K562 (cell line): ENCODE measurements around the gene SLC39A7. TPM values are rescaled to one million over a fixed set of nuclear protein-coding genes. Genes with fewer than 3 reads are reported as not detected.

Experiments
- polyA plus RNA-seq, 8 experiments: library from polyadenylated mRNA; depleted of rRNA in 4 of 8; stranded (reverse) in 5 of 8; unstranded in 3 of 8; fragments of >200 nt; fragmentation: Nextera tagmentation in 2 of 8; fragmentation: Illumina TruSeq in 1 of 8; extraction: Ambion mirVana in 2 of 8; extraction: Trizol in 1 of 8; gene quantifications; 2 replicates each; pipeline versions ENCODE4 v1.2.1 to v1.2.3, GENCODE V29; 2011 to 2014; ENCODE audit warnings: inconsistent platforms in 1 of 8, missing spikeins in 1 of 8
- total RNA-seq, 7 experiments: library from RNA; depleted of rRNA in 6 of 7; stranded (reverse); fragments of >200 nt in 6 of 7; fragmentation: Illumina TruSeq in 2 of 7; extraction: Trizol in 2 of 7; gene quantifications; 2 replicates each; pipeline versions ENCODE4 v1.2.1 to v1.2.3, GENCODE V29; 2011 to 2021; ENCODE audit warnings: low replicate concordance in 1 of 7
- TF ChIP-seq, protein P1 (sequence below), 2 experiments: fragments of 450-650 bp; formaldehyde crosslinking in 1 of 2; IDR thresholded peaks; 2 replicates each; pipeline versions ENCODE4 v1.4.0 to v1.6.1; 2014 to 2020; ENCODE audit warnings: mild to moderate bottlenecking in 2 of 2, borderline replicate concordance in 1 of 2, low read depth in 1 of 2

The SLC39A7 gene
- total and polyA plus RNA-seq, 9 of the 15 experiments (the other 6 are each of a cell fraction or from before 2014, with no cell fraction given), result 21.7 to 169 (median 121) TPM

DNA sequence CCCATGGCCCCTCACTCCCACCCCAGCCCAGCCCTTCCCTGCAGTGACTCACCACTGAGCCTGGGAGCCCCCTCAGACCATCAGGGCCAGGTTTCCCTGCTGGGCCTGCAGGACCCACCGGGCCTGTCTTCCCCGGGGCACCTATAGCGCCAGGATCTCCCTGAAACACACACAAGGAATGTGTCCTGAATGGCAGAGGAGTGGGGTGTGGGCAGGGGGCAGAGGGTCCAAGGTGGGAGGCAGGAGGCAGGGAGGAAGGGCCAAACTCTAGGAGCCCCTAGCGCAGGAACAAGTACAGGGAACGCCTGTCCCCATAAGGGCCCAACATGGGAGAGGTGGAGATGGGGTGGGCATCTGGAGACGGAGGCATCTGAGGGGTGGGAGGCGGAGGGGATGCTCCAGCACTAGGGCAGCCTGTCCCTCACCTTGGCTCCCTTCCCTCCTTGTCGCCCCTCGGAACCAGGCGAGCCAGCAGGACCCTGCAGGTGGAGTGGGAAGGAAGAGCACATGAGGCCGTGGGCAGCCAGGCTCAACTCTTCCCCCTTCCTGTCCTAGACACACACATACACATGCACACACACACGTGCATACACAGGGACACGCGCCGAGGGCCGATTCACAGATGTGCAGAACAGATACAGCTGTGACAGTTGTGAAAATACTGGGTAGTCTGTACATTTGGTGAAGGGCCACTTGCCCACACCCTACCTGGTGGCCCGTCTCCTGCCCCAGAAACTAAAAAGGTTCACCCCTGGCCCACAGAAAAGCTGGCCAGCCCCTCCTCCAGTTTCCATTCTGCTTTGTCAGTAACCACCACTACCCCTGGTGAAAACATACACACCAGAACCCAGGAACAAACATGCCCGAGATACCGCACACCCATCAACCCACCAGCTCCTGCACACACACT lies 33.0 kb upstream of the SLC39A7 start (continued):
- TF ChIP-seq, protein P1, sequence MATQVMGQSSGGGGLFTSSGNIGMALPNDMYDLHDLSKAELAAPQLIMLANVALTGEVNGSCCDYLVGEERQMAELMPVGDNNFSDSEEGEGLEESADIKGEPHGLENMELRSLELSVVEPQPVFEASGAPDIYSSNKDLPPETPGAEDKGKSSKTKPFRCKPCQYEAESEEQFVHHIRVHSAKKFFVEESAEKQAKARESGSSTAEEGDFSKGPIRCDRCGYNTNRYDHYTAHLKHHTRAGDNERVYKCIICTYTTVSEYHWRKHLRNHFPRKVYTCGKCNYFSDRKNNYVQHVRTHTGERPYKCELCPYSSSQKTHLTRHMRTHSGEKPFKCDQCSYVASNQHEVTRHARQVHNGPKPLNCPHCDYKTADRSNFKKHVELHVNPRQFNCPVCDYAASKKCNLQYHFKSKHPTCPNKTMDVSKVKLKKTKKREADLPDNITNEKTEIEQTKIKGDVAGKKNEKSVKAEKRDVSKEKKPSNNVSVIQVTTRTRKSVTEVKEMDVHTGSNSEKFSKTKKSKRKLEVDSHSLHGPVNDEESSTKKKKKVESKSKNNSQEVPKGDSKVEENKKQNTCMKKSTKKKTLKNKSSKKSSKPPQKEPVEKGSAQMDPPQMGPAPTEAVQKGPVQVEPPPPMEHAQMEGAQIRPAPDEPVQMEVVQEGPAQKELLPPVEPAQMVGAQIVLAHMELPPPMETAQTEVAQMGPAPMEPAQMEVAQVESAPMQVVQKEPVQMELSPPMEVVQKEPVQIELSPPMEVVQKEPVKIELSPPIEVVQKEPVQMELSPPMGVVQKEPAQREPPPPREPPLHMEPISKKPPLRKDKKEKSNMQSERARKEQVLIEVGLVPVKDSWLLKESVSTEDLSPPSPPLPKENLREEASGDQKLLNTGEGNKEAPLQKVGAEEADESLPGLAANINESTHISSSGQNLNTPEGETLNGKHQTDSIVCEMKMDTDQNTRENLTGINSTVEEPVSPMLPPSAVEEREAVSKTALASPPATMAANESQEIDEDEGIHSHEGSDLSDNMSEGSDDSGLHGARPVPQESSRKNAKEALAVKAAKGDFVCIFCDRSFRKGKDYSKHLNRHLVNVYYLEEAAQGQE (IDR thresholded peaks at IDR 0.05; ENCODE audit: borderline replicate concordance), result no peak
- TF ChIP-seq, protein P1 (CRISPR knock-in tag; IDR thresholded peaks at IDR 0.05; ENCODE audit: low read depth), result no peak
